CD14-positive monocyte (primary cell): Measurements from ENCODE around the gene POC1A. TPM values are rescaled to one million over a fixed set of nuclear protein-coding genes. Genes with fewer than 3 reads are reported as not detected.
A peak's percentile ranks its signal among the peaks of the same experiment; 100 is the strongest.

Experiments used
- DNase-seq, 3 donors: peaks; one replicate each; pipeline ENCODE4 v3.0.0-alpha.2; 2011 to 2022
- H2AFZ ChIP-seq: 2 replicates; pipeline ENCODE4 v1.6.0; 2012; ENCODE audit warnings: mild to moderate bottlenecking, low read depth, low read length, inconsistent platforms; ENCODE audit not compliant: insufficient read depth, poor library complexity, severe bottlenecking
- H3K27ac ChIP-seq, 2 donors: 1 replicate in 1 of 2; 2 replicates in 1 of 2; pipeline ENCODE4 v1.5.1; 2012 to 2013; ENCODE audit warnings: low read length in 2 of 2, control low read depth in 1 of 2, inconsistent platforms in 1 of 2, low read depth in 1 of 2, mild to moderate bottlenecking in 1 of 2
- H3K27me3 ChIP-seq, 2 donors: one replicate each; pipeline versions ENCODE4 v1.6.0 to v1.6.1; 2011 to 2013; ENCODE audit warnings: low read length in 2 of 2; ENCODE audit not compliant: control insufficient read depth in 2 of 2, insufficient read depth in 2 of 2
- H3K36me3 ChIP-seq, 2 donors: replicated peaks in 1 of 2; 1 replicate in 1 of 2; 2 replicates in 1 of 2; pipeline versions ENCODE4 v1.5.1 to v1.6.1; 2012 to 2013; ENCODE audit warnings: low read length in 2 of 2, control low read depth in 1 of 2, inconsistent platforms in 1 of 2, mild to moderate bottlenecking in 1 of 2; ENCODE audit not compliant: insufficient read depth in 2 of 2, control insufficient read depth in 1 of 2
- H3K4me1 ChIP-seq, 2 donors: 1 replicate in 1 of 2; 2 replicates in 1 of 2; pipeline versions ENCODE4 v1.5.1 to v1.6.1; 2012 to 2013; ENCODE audit warnings: low read length in 2 of 2, control low read depth in 1 of 2, inconsistent platforms in 1 of 2, mild to moderate bottlenecking in 1 of 2, moderate library complexity in 1 of 2; ENCODE audit not compliant: insufficient read depth in 2 of 2, control insufficient read depth in 1 of 2
- H3K4me2 ChIP-seq: replicated peaks from 2 replicates; pipeline ENCODE3; 2012; ENCODE audit warnings: low read length, moderate library complexity, mild to moderate bottlenecking; ENCODE audit not compliant: poor library complexity, severe bottlenecking; ENCODE audit errors: extremely low read depth
- H3K4me3 ChIP-seq, 3 experiments: fragments of 200-600 bp in 1 of 3; sonication (generic) in 1 of 3; replicated peaks in 1 of 3; 1 replicate in 2 of 3; 2 replicates in 1 of 3; pipeline ENCODE4 v1.5.1; 2011 to 2013; ENCODE audit warnings: low read length in 3 of 3, mild to moderate bottlenecking in 3 of 3, control low read depth in 2 of 3, low read depth in 2 of 3, inconsistent platforms in 1 of 3, moderate library complexity in 1 of 3
- H3K79me2 ChIP-seq: 2 replicates; pipeline ENCODE4 v1.6.0; 2012; ENCODE audit warnings: mild to moderate bottlenecking, control low read depth, inconsistent platforms, low read length, moderate library complexity; ENCODE audit not compliant: insufficient read depth
- H3K9ac ChIP-seq: 2 replicates; pipeline ENCODE4 v1.6.0; 2017; ENCODE audit warnings: low read length, mild to moderate bottlenecking; ENCODE audit not compliant: insufficient read depth, poor library complexity, severe bottlenecking
- H3K9me3 ChIP-seq, 2 donors: replicated peaks in 1 of 2; 1 replicate in 1 of 2; 2 replicates in 1 of 2; pipeline versions ENCODE4 v1.5.1 to v1.6.1; 2012 to 2013; ENCODE audit warnings: low read length in 2 of 2, control low read depth in 1 of 2; ENCODE audit not compliant: control insufficient read depth in 1 of 2, insufficient read depth in 1 of 2
- H4K20me1 ChIP-seq: 2 replicates; pipeline ENCODE4 v1.6.0; 2012; ENCODE audit warnings: mild to moderate bottlenecking, low read length, control low read depth, moderate library complexity; ENCODE audit not compliant: insufficient read depth
- H3K27ac Mint-ChIP-seq, 7 donors: one replicate each; pipeline ENCODE4 v1.8.0; 2020; ENCODE audit warnings: mild to moderate bottlenecking in 7 of 7, mixed read lengths in 7 of 7, moderate library complexity in 6 of 7, inconsistent platforms in 2 of 7
- H3K27me3 Mint-ChIP-seq, 3 donors: one replicate each; pipeline ENCODE4 v1.8.0; 2021 to 2022; ENCODE audit warnings: low read depth in 3 of 3, mild to moderate bottlenecking in 3 of 3, mixed read lengths in 3 of 3, moderate library complexity in 3 of 3, inconsistent platforms in 1 of 3
- H3K36me3 Mint-ChIP-seq, 2 donors: one replicate each; pipeline ENCODE4 v1.8.0; 2020; ENCODE audit warnings: mixed read lengths in 2 of 2, inconsistent platforms in 1 of 2, mild to moderate bottlenecking in 1 of 2
- H3K4me1 Mint-ChIP-seq: one replicate; pipeline ENCODE4 v1.8.0; 2020; ENCODE audit warnings: mild to moderate bottlenecking, mixed read lengths
- H3K4me3 Mint-ChIP-seq, 2 donors: one replicate each; pipeline ENCODE4 v1.8.0; 2020; ENCODE audit warnings: mild to moderate bottlenecking in 2 of 2, mixed read lengths in 2 of 2, moderate library complexity in 1 of 2
- H3K9me3 Mint-ChIP-seq, 7 donors: one replicate each; pipeline ENCODE4 v1.8.0; 2020 to 2022; ENCODE audit warnings: mixed read lengths in 7 of 7, mild to moderate bottlenecking in 6 of 7, moderate library complexity in 6 of 7, inconsistent platforms in 2 of 7
- CTCF ChIP-seq: fragments of 200-600 bp; IDR thresholded peaks from one replicate; pipeline ENCODE4 v1.8.0; 2022; ENCODE audit warnings: antibody characterized with exemption, mild to moderate bottlenecking
- WGBS: methylation state at CpG from one replicate; pipeline ENCODE4 v1.1.5; 2013; ENCODE audit warnings: missing lambda C conversion rate; ENCODE audit not compliant: insufficient coverage; 5-methylcytosine and 5-hydroxymethylcytosine counted together
- intact Hi-C, 2 donors: fragments of 100-400 bp; cut with micrococcal nuclease; formaldehyde crosslinking; loops; one replicate each; pipeline versions ENCODE4 v1.15.0 to v1.15.1; 2023
- polyA plus RNA-seq, 3 donors: library from polyadenylated mRNA; depleted of rRNA in 1 of 3; unstranded in 2 of 3; stranded (reverse) in 1 of 3; fragments of 300-500 nt in 2 of 3; fragments of >200 nt in 1 of 3; fragmentation: Illumina TruSeq in 2 of 3; gene quantifications; 1 replicate in 2 of 3; 2 replicates in 1 of 3; pipeline ENCODE4 v1.2.3, GENCODE V29; 2012 to 2021

The POC1A gene
- polyA plus RNA-seq, 3 donors: 1.2 to 2.0 (median 1.5) TPM

- Mint-ChIP-seq H3K9me3 (peaks cover 0 to 5% (median 0%) of the 10 kb centered on the region in 7 donors), H3K4me3 (no peak overlapping the region), H3K4me1 (peaks cover 36% of the 10 kb centered on the region), H3K36me3 (peaks cover 3 to 7% of the 10 kb centered on the region in 2 donors), H3K27ac (peak overlapping the region in 5 of 7 donors; percentile 42 to 82 (median 74)), H3K27me3 (peaks cover 1 to 6% (median 4%) of the 10 kb centered on the region in 3 donors)
- Histone ChIP-seq H3K9ac (no peak overlapping the region), H3K36me3 (no peaks in the 10 kb centered on the region), H3K27ac (no peak overlapping the region), H3K79me2 (no peaks in the 10 kb centered on the region), H3K4me1 (peaks cover 29 to 34% of the 10 kb centered on the region in 2 donors), H3K9me3 (no peaks in the 10 kb centered on the region), H3K4me3 (no peak overlapping the region), H4K20me1 (no peaks in the 10 kb centered on the region), H2AFZ (no peak overlapping the region), H3K4me2 (no peak overlapping the region), H3K27me3 (no peaks in the 10 kb centered on the region)
- intact Hi-C loops: no loop called here
- TF ChIP-seq CTCF: no peak
- WGBS: 91% methylated on average over 4 of the region's 5 CpGs
- no peak for DNase-seq
Observed at GRCh38 chr3:52177701-52178042, 23.4 kb upstream of the POC1A start.

GRCh38 chr3:52176951-52177700, 22.9 kb upstream of the POC1A start:
- Histone ChIP-seq H3K79me2 (no peaks in the 10 kb centered on the region), H3K9ac (no peak overlapping the region), H3K9me3 (no peaks in the 10 kb centered on the region), H2AFZ (no peak overlapping the region), H3K36me3 (no peaks in the 10 kb centered on the region), H3K27me3 (no peaks in the 10 kb centered on the region), H3K4me3 (no peak overlapping the region), H4K20me1 (no peaks in the 10 kb centered on the region), H3K27ac (no peak overlapping the region), H3K4me1 (peaks cover 29 to 34% of the 10 kb centered on the region in 2 donors), H3K4me2 (no peak overlapping the region)
- H3K27me3 Mint-ChIP-seq: peaks cover 1 to 6% (median 4%) of the 10 kb centered on the region in 3 donors
- no peak overlapping the region for H3K4me3 Mint-ChIP-seq
- 97% methylated on average over 13 of the region's 15 CpGs for WGBS
- H3K36me3 Mint-ChIP-seq: peaks cover 3 to 7% of the 10 kb centered on the region in 2 donors
- intact Hi-C loops: no loop called here
- H3K27ac Mint-ChIP-seq: peak overlapping the region in 6 of 7 donors; percentile 38 to 82 (median 70)
- peaks cover 0 to 5% (median 0%) of the 10 kb centered on the region in 7 donors for H3K9me3 Mint-ChIP-seq
- TF ChIP-seq CTCF: no peak
- peaks cover 34% of the 10 kb centered on the region for H3K4me1 Mint-ChIP-seq
- DNase-seq: no peak
